ENCODE data around the gene SRXN1. TPM values are rescaled to one million over a fixed set of nuclear protein-coding genes. Genes with fewer than 3 reads are reported as not detected.

Gene SRXN1
- total RNA-seq (10 to 100 TPM; 24.7 to 40.9 TPM), polyA plus RNA-seq (ENCODE audit: insufficient read length in 6 of 6) (1 to 10 TPM; 6.2 to 8.7 (median 7.2) TPM)
- long read RNA-seq, donor 1, partial matches to known transcripts = 0 of 4 reads
- long read RNA-seq, donor 1, other reads (novel, unspliced or antisense) = 0 of 4 reads
- long read RNA-seq, donor 2, partial matches to known transcripts = 0 of 3 reads
- long read RNA-seq, donor 2, other reads (novel, unspliced or antisense) = 0 of 3 reads
- long read RNA-seq, donor 3, transcript SRXN1-201 (2 exons, 2,698 nt) = major isoform, 7 of 7 reads
- long read RNA-seq, donor 3, partial matches to known transcripts = 0 of 7 reads
- long read RNA-seq, donor 3, other reads (novel, unspliced or antisense) = 0 of 7 reads
- long read RNA-seq, donor 4 = 0 reads
- long read RNA-seq, donor 5, partial matches to known transcripts = 0 of 3 reads
- long read RNA-seq, donor 5, other reads (novel, unspliced or antisense) = 0 of 3 reads
- long read RNA-seq, donor 6, partial matches to known transcripts = 0 of 4 reads
- long read RNA-seq, donor 6, other reads (novel, unspliced or antisense) = 0 of 4 reads
- long read RNA-seq, donor 7, partial matches to known transcripts = 0 of 2 reads
- long read RNA-seq, donor 7, other reads (novel, unspliced or antisense) = 0 of 2 reads
- long read RNA-seq, donor 8, partial matches to known transcripts = 0 of 1 reads
- long read RNA-seq, donor 8, other reads (novel, unspliced or antisense) = 0 of 1 reads
- long read RNA-seq, donor 9 = 0 reads
- long read RNA-seq, donor 10, partial matches to known transcripts = 0 of 2 reads
- long read RNA-seq, donor 10, other reads (novel, unspliced or antisense) = 0 of 2 reads
- long read RNA-seq, donor 11 = 0 reads
- long read RNA-seq, donor 12, transcript SRXN1-201 (2 exons, 2,698 nt) = major isoform, 5 of 5 reads
- long read RNA-seq, donor 12, partial matches to known transcripts = 0 of 5 reads
- long read RNA-seq, donor 12, other reads (novel, unspliced or antisense) = 0 of 5 reads

DNA sequence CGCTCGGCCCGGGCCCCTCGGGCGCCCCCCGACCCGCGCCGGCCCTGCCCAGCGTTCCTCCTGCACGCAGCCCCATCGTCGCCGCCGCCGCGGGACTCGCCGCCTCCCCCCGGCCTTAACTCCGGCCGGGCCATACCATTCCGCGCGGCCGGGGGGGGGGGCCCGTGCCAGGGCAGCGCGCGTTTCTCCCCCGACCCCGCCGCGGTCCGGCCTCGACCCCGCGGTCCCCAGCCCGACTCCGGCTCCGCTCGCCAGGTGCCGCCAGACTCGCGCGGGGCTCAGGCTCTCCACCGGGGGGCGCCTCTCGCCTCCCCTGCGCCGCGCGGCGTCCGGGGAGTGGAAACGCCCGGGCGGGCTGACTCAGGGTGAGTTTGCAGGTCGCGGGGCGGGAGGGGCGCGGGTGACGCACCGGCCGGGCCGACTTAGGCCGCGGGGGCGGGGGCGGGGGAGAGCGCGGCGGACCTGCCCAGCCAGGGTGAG lies at the start of gene SRXN1:
TSS of gene SRXN1 (minus strand) at position 91 of the 480 bp plus-strand sequence. CDS start at position 76, 15 bp downstream.
- TF ChIP-seq, protein P1, sequence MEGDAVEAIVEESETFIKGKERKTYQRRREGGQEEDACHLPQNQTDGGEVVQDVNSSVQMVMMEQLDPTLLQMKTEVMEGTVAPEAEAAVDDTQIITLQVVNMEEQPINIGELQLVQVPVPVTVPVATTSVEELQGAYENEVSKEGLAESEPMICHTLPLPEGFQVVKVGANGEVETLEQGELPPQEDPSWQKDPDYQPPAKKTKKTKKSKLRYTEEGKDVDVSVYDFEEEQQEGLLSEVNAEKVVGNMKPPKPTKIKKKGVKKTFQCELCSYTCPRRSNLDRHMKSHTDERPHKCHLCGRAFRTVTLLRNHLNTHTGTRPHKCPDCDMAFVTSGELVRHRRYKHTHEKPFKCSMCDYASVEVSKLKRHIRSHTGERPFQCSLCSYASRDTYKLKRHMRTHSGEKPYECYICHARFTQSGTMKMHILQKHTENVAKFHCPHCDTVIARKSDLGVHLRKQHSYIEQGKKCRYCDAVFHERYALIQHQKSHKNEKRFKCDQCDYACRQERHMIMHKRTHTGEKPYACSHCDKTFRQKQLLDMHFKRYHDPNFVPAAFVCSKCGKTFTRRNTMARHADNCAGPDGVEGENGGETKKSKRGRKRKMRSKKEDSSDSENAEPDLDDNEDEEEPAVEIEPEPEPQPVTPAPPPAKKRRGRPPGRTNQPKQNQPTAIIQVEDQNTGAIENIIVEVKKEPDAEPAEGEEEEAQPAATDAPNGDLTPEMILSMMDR (IDR thresholded peaks at IDR 0.05) = peak; percentile 38 to 62
- peaks cover 0 to 10% of the 10 kb centered on the region in 2 donors for H3K27me3 ChIP-seq
- intact Hi-C loops (cut with DNase I) = no loop called here

DNA sequence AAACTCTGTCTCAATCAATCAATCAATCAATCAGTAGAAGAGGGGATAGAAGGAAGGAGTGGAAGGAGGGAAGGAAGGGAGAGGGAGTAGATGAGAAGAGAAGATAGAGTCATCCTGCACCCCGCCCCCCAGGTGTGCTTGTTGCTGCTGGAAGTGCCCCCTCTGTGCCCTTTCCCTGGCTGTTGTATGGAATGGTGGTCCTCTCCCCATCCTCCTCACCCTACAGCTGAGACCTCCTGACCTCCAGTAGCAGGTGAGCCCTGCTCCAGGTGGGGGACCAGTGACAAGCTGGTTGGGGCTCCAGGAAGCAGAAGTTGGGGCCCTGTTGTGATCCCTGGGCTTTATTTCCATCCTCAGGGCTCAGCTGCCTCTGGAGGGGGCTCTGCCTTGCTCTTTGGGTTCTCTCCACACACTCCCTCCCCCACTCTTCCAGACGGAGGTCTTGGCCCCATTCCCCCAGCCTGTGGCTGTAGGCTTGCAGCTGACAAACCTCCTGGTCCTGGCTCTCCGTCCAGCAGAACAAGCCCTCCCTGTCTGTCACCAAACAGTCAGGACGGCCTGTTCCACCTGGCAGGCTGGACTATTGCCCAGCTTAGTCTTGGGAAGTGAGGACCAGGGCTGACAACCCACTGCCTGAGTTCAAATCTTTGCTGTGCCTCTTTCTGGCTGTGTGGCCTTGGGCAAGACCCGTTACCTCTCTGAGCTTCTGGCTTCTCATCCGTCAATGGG lies 48.6 kb upstream of the SRXN1 start:
- H3K36me3 ChIP-seq = no peaks in the 10 kb centered on the region
- H3K4me3 ChIP-seq = no peak overlapping the region
- DNase-seq (no peak), ATAC-seq (no peak)
- intact Hi-C loops (cut with DNase I) = no loop called here
- no peaks in the 10 kb centered on the region for H3K4me1 ChIP-seq
- no peak overlapping the region for H3K27ac ChIP-seq
- TF ChIP-seq, protein P1 (IDR thresholded peaks at IDR 0.05) = no peak
- H3K27me3 ChIP-seq = peaks cover 0 to 61% of the 10 kb centered on the region in 2 donors
- H3K9me3 ChIP-seq = no peaks in the 10 kb centered on the region

More for the DNA sequence above, at the start of gene SRXN1:
- Histone ChIP-seq H3K4me3 (peak within 1 kb of the TSS; percentile 67 to 87), H3K9me3 (no peaks in the 10 kb centered on the region), H3K36me3 (peaks cover 0 to 24% of the 10 kb centered on the region in 2 donors), H3K27ac (peak within 1 kb of the TSS; percentile 57 to 87), H3K4me1 (peaks cover 13 to 26% of the 10 kb centered on the region in 2 donors)
- peak; percentile 97 for ATAC-seq
- peak; percentile 57 to 99 (median 87) for DNase-seq

DNA sequence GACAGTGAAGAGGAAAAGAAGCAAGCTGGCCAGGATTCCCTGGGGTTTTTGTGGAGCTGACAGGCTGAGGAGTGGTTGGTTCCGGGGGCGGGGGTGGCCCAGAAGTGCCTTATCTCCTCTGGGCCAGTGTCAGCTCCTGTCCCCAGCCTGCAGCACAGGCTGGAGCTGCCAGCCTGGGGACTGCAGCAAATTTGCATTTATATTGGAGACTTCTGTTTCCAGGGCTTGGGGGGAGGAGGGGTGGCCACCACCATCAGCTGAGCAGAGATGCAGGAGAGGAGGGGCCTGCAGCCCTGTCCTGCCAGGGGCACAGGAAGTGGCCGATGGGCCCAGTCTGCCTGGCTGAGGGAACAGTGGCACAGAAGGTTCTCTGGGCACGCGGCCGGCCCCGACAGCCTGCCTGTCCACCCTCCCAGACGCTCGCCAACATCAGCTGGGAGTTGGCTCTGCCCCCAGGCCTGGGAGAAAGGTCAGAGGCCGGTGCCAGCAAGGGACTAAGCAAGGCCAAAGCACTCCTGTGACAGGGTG lies 46.9 kb upstream of the SRXN1 start:
- intact Hi-C loops (cut with DNase I) = no loop called here
- no peak for DNase-seq
- H3K27me3 ChIP-seq = peaks cover 0 to 48% of the 10 kb centered on the region in 2 donors
- no peak for ATAC-seq
- H3K4me3 ChIP-seq = no peak overlapping the region
- H3K27ac ChIP-seq = no peak overlapping the region
- no peaks in the 10 kb centered on the region for H3K4me1 ChIP-seq
- H3K36me3 ChIP-seq = no peaks in the 10 kb centered on the region
- no peaks in the 10 kb centered on the region for H3K9me3 ChIP-seq
- TF ChIP-seq, protein P1 (IDR thresholded peaks at IDR 0.05) = no peak

DNA sequence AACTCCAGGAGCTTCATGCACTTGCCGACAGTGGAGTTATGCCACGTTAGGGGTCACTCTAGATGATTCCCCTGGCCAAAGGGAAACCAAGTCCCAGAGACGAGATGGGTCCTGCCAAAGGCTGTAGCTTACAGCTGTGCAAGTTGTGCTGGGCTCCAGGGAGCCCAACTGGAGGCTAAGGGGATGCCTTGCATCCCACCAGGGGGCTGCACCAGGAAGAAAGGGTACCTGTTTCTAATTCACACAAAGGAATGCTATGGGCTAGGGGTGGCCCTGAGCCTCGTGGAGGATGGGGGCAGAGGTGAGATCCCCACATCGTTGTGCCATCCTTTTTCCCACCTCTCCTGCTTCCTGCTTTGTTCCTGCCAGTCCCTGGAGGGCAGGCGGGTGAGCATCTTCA lies 46.3 kb upstream of the SRXN1 start:
- ATAC-seq = no peak
- H3K4me3 ChIP-seq = no peak overlapping the region
- H3K9me3 ChIP-seq = no peaks in the 10 kb centered on the region
- intact Hi-C loops (cut with DNase I) = no loop called here
- TF ChIP-seq, protein P1 (IDR thresholded peaks at IDR 0.05) = no peak
- DNase-seq = no peak
- H3K4me1 ChIP-seq = no peaks in the 10 kb centered on the region
- peaks cover 0 to 47% of the 10 kb centered on the region in 2 donors for H3K27me3 ChIP-seq
- H3K27ac ChIP-seq = no peak overlapping the region
- H3K36me3 ChIP-seq = no peaks in the 10 kb centered on the region

All from left lung (tissue), 14 donors.